AG09309 (cell line): ENCODE measurements around the gene CLEC3A.

ENCODE experiments used
- DNase-seq: peaks from one replicate; pipeline ENCODE4 v3.0.0-alpha.2; 2010; ENCODE audit warnings: low read depth
- H3K4me3 ChIP-seq: 2 replicates; pipeline ENCODE4 v1.5.1; 2011; ENCODE audit warnings: mild to moderate bottlenecking, low read depth, low read length, moderate library complexity; ENCODE audit not compliant: control insufficient read depth
- CTCF ChIP-seq: IDR thresholded peaks from 2 replicates; pipeline ENCODE4 v1.5.1; 2011; ENCODE audit warnings: mild to moderate bottlenecking, low read depth, low read length, inconsistent platforms; ENCODE audit not compliant: insufficient read depth, control insufficient read depth; ENCODE audit errors: missing control alignments

The CLEC3A gene

GRCh38 chr16:78024159-78024558 lies 1.8 kb downstream of the CLEC3A start:
- H3K4me3 ChIP-seq = no peak overlapping the region
- DNase-seq = no peak

GRCh38 chr16:78025631-78026030 lies 3.3 kb downstream of the CLEC3A start:
- no peak for DNase-seq
- no peak for TF ChIP-seq CTCF
- no peak overlapping the region for H3K4me3 ChIP-seq

More at GRCh38 chr16:78024159-78024558, 1.8 kb downstream of the CLEC3A start:
- no peak for TF ChIP-seq CTCF

GRCh38 chr16:78028018-78028417 lies 5.7 kb downstream of the CLEC3A start:
- no peak for TF ChIP-seq CTCF
- no peak for DNase-seq
- H3K4me3 ChIP-seq = no peak overlapping the region

GRCh38 chr16:78034530-78034929 lies 12.2 kb downstream of the CLEC3A start:
- no peak overlapping the region for H3K4me3 ChIP-seq
- TF ChIP-seq CTCF = no peak
- DNase-seq = no peak

GRCh38 chr16:78035012-78035411 lies 12.7 kb downstream of the CLEC3A start:
- H3K4me3 ChIP-seq = no peak overlapping the region
- no peak for DNase-seq
- TF ChIP-seq CTCF = no peak

GRCh38 chr16:78040396-78040795 lies 18.0 kb downstream of the CLEC3A start:
- H3K4me3 ChIP-seq = no peak overlapping the region
- TF ChIP-seq CTCF = no peak
- DNase-seq = no peak
